Kidney (tissue), 14 donors: Measurements from ENCODE around the gene CCDC12. TPM values are rescaled to one million over a fixed set of nuclear protein-coding genes. Genes with fewer than 3 reads are reported as not detected.

Experiments used
- DNase-seq, 5 donors: peaks; one replicate each; pipeline ENCODE4 v3.0.0-alpha.2; 2013 to 2020
- FAIRE-seq: peaks from 2 replicates; lab custom pipeline; 2012; peaks lifted over from hg19 to GRCh38; lab: Jason Lieb, UNC
- H3K27ac ChIP-seq, 2 donors: one replicate each; pipeline ENCODE4 v1.7.0; 2013; ENCODE audit warnings: low read depth in 2 of 2, low read length in 2 of 2, inconsistent platforms in 1 of 2
- H3K27me3 ChIP-seq: one replicate; pipeline ENCODE4 v1.7.1; 2013; ENCODE audit warnings: low read length, inconsistent platforms; ENCODE audit not compliant: control insufficient read depth, insufficient read depth
- H3K36me3 ChIP-seq, 3 donors: one replicate each; pipeline versions ENCODE4 v1.7.0 to v1.7.1; 2013; ENCODE audit warnings: low read length in 3 of 3, control low read depth in 1 of 3, inconsistent platforms in 1 of 3; ENCODE audit not compliant: insufficient read depth in 3 of 3, control insufficient read depth in 2 of 3
- H3K4me1 ChIP-seq, 3 donors: one replicate each; pipeline versions ENCODE4 v1.7.0 to v1.7.1; 2013; ENCODE audit warnings: low read length in 3 of 3, inconsistent platforms in 1 of 3, low read depth in 1 of 3; ENCODE audit not compliant: control insufficient read depth in 2 of 3, insufficient read depth in 2 of 3
- H3K4me3 ChIP-seq, 3 donors: one replicate each; pipeline versions ENCODE4 v1.7.0 to v1.8.1; 2013; ENCODE audit warnings: low read length in 3 of 3, control low read depth in 1 of 3, inconsistent platforms in 1 of 3
- H3K9ac ChIP-seq, 3 donors: one replicate each; pipeline versions ENCODE4 v1.7.0 to v1.7.1; 2013; ENCODE audit warnings: low read length in 3 of 3, control low read depth in 1 of 3, inconsistent platforms in 1 of 3
- H3K9me3 ChIP-seq, 3 donors: one replicate each; pipeline versions ENCODE4 v1.7.0 to v1.7.1; 2013; ENCODE audit warnings: low read length in 3 of 3, control low read depth in 1 of 3, inconsistent platforms in 1 of 3; ENCODE audit not compliant: control insufficient read depth in 2 of 3, insufficient read depth in 1 of 3
- intact Hi-C: fragments of 100-400 bp; cut with DNase I; formaldehyde crosslinking; loops from one replicate; pipeline ENCODE4 v1.11.1; 2022
- polyA plus RNA-seq: library from polyadenylated mRNA; stranded (reverse); fragments of 350-450 nt; fragmentation: Illumina TruSeq; extraction: RNeasy Lipid Tissue Mini Kit (QIAGEN cat#74804); gene quantifications from one replicate; pipeline ENCODE4 v1.2.3, GENCODE V29; 2014; ENCODE audit warnings: low read depth, low replicate concordance; ENCODE audit not compliant: insufficient read depth
- total RNA-seq: library from RNA; stranded (reverse); fragmentation: NEBNext Ultra II Directional; extraction: Animal tissue kit (Norgen Biotek cat#: 25700); gene quantifications from one replicate; pipeline ENCODE4 v1.2.1, GENCODE V29; 2021
- TF ChIP-seq, protein P1 (sequence below): IDR thresholded peaks from 3 replicates; pipeline ENCODE4 v1.5.1; 2012; ENCODE audit warnings: mild to moderate bottlenecking, moderate library complexity, borderline replicate concordance; ENCODE audit not compliant: insufficient read depth; ENCODE audit errors: extremely low read depth
- donor health status: control.
- donor health status: control.
- donor health status: control.
- donor health status: control.
- donor health status: control.
- donor health status: DM: yes; HTN: yes; CAD: no.
- donor health status: Normal renal cell carcinoma (clear cell type).

Gene CCDC12
- total and polyA plus RNA-seq, 2 donors from 2014 or later = 59.7 to 85.6 TPM

DNA sequence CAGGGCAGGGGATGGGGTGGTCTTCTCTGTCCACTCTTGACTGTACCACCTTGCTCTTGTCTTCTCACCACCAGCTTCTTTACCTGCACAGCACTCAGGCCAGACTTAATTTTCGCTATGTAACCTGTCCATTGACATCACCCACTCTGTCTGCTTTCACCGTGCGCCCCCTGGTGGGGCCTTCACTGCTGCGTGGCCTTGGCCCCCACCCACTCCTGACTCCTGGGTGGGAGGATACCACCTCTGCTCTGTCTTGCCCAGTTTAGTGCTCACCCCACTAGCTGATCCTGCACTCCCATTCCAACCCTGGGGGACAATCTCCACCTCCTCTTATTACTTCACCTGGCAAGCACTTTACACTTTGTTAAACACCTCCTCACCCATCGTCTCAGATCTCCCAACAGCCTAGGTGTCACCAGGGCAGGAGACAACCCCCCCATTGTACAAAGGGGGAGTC is 81.3 kb downstream of the CCDC12 start:
- no peaks in the 10 kb centered on the region for H3K9me3 ChIP-seq
- peaks cover 3 to 41% (median 31%) of the 10 kb centered on the region in 3 donors for H3K4me1 ChIP-seq
- H3K27ac ChIP-seq = peak overlapping the region in 1 of 2 donors; percentile 14
- peaks cover 0 to 27% (median 6%) of the 10 kb centered on the region in 3 donors for H3K36me3 ChIP-seq
- intact Hi-C loops = no loop called here
- H3K9ac ChIP-seq = no peak overlapping the region
- FAIRE-seq = no peak
- H3K4me3 ChIP-seq = no peak overlapping the region
- DNase-seq = peak; percentile 63 to 84 (median 74)
- no peaks in the 10 kb centered on the region for H3K27me3 ChIP-seq
- TF ChIP-seq, protein P1, sequence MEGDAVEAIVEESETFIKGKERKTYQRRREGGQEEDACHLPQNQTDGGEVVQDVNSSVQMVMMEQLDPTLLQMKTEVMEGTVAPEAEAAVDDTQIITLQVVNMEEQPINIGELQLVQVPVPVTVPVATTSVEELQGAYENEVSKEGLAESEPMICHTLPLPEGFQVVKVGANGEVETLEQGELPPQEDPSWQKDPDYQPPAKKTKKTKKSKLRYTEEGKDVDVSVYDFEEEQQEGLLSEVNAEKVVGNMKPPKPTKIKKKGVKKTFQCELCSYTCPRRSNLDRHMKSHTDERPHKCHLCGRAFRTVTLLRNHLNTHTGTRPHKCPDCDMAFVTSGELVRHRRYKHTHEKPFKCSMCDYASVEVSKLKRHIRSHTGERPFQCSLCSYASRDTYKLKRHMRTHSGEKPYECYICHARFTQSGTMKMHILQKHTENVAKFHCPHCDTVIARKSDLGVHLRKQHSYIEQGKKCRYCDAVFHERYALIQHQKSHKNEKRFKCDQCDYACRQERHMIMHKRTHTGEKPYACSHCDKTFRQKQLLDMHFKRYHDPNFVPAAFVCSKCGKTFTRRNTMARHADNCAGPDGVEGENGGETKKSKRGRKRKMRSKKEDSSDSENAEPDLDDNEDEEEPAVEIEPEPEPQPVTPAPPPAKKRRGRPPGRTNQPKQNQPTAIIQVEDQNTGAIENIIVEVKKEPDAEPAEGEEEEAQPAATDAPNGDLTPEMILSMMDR = peak; percentile 75

DNA sequence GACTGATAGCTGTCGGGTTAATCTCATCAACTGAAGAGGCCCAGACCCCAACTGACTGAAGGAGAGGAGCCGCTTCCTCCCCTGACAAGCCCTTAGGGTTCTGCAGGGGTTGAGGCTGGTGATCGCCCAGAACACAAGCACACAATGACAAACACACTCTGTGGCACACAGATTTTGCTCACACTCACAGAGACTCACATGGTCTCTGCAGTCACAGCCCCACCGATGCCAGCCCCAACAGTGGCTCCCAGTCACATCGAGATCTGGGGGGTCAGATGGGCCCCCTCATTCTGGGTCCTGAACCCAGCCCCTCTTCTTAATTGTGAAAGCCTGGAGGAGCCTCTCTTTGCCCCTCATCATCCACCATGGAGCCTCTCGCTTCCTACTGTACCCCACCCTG is 82.3 kb downstream of the CCDC12 start:
- Histone ChIP-seq H3K27me3 (no peaks in the 10 kb centered on the region), H3K4me1 (peaks cover 3 to 50% (median 41%) of the 10 kb centered on the region in 3 donors), H3K9me3 (no peaks in the 10 kb centered on the region), H3K9ac (peak overlapping the region in 1 of 3 donors; percentile 26), H3K36me3 (peaks cover 0 to 26% (median 6%) of the 10 kb centered on the region in 3 donors), H3K27ac (no peak overlapping the region), H3K4me3 (no peak overlapping the region)
- DNase-seq = peak in 1 of 5 donors; percentile 46
- FAIRE-seq = no peak
- intact Hi-C loops = no loop called here
- TF ChIP-seq, protein P1 = no peak

DNA sequence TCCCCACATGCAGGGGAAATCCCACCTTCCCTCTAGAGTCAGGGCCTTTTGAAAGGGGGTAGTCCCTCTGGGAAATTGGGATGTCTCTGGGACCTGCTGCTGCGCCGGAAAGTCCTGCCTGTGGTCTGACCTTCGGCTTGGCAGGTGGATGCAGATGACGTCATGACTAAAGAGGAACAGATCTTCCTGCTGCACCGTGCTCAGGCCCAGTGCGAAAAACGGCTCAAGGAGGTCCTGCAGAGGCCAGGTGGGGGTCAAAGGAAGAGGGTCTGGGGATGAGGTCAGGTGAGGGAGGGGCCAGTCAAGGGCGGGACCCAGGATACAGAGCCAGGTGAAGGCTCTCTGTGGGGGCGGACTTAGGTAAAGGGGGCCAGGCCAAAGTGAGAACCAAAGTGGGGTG is 82.8 kb downstream of the CCDC12 start:
- H3K9ac ChIP-seq = peak overlapping the region in 1 of 3 donors; percentile 60
- FAIRE-seq (no peak), DNase-seq (peak in 1 of 5 donors; percentile 68)
- no peak overlapping the region for H3K4me3 ChIP-seq
- TF ChIP-seq, protein P1 = no peak
- intact Hi-C loops = no loop called here
- H3K27me3 ChIP-seq = no peaks in the 10 kb centered on the region
- peaks cover 3 to 54% (median 43%) of the 10 kb centered on the region in 3 donors for H3K4me1 ChIP-seq
- no peaks in the 10 kb centered on the region for H3K9me3 ChIP-seq
- peak overlapping the region in 1 of 2 donors; percentile 48 for H3K27ac ChIP-seq
- H3K36me3 ChIP-seq = peaks cover 0 to 26% (median 6%) of the 10 kb centered on the region in 3 donors
